ENCODE results near the gene NCKAP1.

GRCh38 chr2:183022711-183023110 lies 15.5 kb downstream of the NCKAP1 start:
- TF ChIP-seq SNAI2 (CRISPR knock-in tag; IDR thresholded peaks at IDR 0.05), result no peak
- TF ChIP-seq CREB5 (CRISPR knock-in tag; IDR thresholded peaks at IDR 0.05; ENCODE audit: low read depth), result no peak
